Kidney tubule cell (primary cell): ENCODE results near the gene TFR2.

ENCODE experiments used
- DNase-seq: peaks from one replicate; pipeline ENCODE4 v3.0.0-alpha.2; 2018; ENCODE audit warnings: low spot score

Gene TFR2

GRCh38 chr7:100585511-100586265, 55.7 kb downstream of the TFR2 start, which contains the start of gene LRCH4:
Gene LRCH4, minus strand, starts transcription at chr7:100586129. Its CDS starts 29 bp downstream, at chr7:100586100.
- peak; percentile 56 for DNase-seq

- peak; percentile 86 for DNase-seq
Observed at GRCh38 chr7:100584683-100585510, 56.5 kb downstream of the TFR2 start.

- DNase-seq, result no peak
Observed at GRCh38 chr7:100584054-100584682, 57.2 kb downstream of the TFR2 start.

DNA sequence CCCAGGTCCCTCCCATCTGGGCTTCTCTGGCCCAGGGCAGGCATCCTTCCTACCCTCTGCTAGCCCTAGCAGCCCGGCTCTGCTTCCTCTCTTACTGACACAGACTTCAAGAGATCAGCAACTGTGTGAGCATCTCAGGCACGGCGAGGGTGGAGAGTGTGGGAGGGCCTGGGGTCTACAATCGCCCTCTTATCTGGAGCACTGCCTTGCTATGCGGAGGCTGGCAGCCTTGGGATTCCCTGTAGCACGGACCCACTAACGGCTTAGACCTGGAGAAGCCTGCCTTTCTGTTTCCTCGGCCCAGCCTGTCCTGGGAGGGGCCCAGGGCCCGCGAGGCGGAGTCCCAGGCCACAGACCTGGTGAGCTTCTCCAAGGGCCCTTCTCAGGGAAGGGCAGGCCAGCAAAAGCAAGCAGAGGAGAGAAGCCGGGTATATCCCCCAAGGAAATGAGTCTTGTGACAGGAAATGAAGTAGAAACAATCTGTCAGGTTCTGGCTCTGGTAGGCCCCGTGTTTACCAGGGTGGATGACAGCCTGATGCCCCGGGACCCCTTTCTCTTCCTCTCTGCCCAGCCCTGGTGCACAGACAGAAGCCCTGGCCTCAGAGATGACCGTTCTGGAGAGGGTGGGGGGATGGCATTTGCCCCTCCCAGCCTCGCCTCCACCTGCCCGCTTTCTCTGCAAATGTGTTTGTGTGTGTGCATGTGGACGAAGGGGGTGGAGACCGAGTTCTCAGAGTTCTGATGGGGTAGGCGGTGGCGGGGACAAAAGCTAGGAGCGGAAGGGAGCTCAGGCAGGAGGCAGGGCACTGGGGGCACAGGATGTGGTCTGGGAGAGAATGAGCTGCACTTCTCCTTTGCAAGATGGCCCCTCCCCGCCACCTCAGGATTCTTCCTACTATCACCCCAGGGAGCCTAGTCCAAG, 58.0 kb downstream of the TFR2 start:
- DNase-seq, result peak; percentile 42

DNA sequence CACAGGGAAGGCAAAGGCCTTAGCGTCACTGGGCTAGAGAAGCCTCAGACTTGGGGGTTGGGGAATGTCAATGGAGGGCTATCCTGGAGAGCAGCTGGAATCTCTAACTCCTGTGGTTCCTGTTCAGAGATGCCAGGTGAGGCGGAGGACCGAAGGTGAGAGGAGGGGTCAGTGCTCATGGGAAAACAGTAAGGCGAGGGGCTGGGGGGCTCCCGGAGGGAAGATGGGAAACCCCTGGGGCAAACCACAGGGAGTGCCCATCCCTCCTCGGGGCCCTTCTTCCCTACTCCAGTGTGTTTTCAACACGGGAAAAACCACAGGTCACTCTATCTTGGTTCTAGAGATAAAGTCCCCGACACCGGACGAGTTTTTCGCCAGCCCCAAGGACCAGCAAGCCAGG, 58.7 kb downstream of the TFR2 start:
- no peak for DNase-seq

GRCh38 chr7:100582041-100582579, 59.2 kb downstream of the TFR2 start:
- DNase-seq, result no peak

DNA sequence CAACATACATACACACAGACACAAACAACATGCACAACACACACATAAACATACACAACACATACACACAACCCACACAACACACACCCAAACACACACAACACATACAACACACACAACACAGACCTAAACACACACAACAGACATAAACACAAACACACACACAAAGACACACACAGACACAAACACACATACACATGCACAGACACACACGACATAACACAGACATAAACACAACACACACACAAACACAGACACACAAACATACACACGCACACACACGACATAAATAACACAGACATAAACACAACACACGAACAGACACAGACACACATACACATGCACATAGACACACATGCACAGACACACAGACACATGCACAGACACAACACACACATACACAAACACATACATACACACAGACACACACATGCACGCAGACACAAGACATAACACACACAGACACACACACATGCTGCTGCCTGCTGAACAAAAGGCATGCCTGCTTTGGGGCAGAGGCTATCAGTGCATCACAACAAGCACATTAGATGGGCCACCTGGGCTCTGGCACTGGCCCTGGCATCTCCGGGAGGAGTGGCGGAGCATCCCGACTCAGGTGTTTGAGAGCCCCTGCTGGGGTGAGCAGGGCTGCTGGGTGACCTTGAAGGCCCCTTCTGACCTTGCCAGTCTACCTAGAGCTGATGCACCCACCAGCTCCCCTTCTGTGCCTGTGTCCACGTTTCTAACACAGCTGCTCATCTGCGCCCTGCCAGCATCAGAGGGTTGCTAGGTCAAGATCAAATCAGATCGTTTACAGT, 60.7 kb downstream of the TFR2 start:
- no peak for DNase-seq

GRCh38 chr7:100578246-100579183, 62.8 kb downstream of the TFR2 start:
- no peak for DNase-seq

DNA sequence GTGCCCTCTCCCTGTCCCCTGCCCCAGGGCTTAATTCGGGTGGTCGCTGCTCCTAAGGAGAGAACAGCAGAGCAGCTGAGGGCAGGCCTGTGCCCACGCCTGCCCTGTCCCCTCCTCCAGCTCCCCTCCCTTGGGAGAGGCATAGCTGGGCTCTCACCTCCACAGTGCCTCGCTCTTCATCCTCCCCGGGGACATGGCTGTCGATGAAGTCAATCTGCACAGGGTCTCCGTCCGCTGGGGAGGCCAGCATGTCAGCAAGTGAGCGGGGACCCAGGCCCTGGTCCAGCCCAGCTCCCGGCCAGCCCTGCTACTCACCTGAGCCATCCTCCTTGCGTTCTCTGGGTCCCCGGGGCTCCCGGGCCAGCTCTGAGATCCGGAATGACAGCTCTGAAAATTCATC, 63.8 kb downstream of the TFR2 start:
- DNase-seq, result no peak

- DNase-seq, result no peak
Observed at GRCh38 chr7:100577103-100577502, 64.2 kb downstream of the TFR2 start.

DNA sequence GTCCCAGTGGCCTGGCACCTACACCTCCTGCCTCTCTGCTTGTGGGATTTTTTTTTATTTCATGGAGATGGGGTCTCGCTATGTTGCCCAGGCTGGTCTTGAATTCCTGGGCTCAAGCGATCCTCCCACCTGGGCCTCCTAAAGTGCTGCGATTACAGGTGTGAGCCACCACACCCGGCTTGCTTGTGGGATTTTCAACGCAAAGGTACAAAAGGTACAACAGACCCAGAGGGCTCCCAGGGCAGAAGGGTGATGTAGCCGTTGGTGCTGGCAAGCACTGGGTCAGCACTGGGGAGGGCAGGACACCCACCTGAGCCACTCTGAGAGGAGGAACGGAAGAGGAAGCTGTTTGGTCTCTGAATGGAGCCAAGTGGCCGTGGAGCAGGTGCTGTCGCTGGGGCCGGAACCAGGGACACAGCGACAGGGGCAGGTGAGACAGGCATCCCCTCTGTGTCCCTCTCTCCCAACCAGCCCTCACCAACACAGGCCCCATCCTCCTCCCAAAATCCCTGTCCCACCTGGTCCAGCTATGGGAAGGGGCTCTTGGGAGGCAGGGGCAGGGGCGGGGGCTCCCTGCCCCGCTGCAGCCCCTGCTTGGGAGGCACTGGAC, 64.9 kb downstream of the TFR2 start:
- no peak for DNase-seq

DNA sequence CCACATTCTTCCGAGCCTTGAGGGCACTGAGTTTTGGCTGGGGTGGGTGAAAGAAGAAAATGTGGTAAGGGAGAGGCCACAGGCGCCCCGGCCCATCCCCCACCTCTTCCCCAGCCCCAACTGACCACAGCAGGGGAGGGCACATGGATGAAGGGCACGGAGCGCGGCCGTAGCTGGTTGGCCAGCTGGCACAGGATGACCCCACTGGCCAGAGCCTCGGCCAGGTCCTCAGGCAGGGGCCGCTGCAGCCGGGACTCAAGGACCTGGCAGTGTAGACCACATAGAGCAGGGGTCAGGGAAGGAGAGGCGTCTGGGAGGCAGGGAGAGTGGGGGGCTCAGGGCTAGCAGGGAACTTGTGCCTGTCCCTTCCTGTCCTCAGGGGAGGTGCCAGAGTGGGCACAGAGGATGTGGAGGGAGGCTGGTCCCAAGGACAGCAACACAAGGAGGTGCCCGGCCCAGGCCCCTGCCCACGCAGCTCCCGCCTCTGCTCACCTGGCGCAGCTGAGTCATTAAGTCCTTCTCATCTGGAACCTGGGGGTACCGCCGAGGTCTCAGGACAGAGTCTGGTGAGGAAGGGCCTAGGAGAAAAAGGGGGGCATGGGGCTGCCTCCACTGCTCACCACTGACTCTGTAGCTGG, 65.5 kb downstream of the TFR2 start:
- no peak for DNase-seq

GRCh38 chr7:100575206-100575631, 66.1 kb downstream of the TFR2 start:
- DNase-seq, result no peak

GRCh38 chr7:100574362-100575205, 66.8 kb downstream of the TFR2 start:
- DNase-seq, result no peak

GRCh38 chr7:100573691-100574361, 67.5 kb downstream of the TFR2 start, which contains the start of gene SAP25:
Gene SAP25, minus strand, starts transcription at chr7:100573900. Its CDS starts 158 bp downstream, at chr7:100573742.
- DNase-seq, result no peak

GRCh38 chr7:100572949-100573675, 68.2 kb downstream of the TFR2 start:
- DNase-seq, result no peak
